COR-L47 (cell line): ENCODE data around the gene RTKN2.

ENCODE experiments used
- DNase-seq: peaks from one replicate; lab custom pipeline; 2025; lab: John Stamatoyannopoulos, UW

RTKN2 gene

GRCh38 chr10:62225362-62225761 is 43.3 kb downstream of the RTKN2 start:
- no peak for DNase-seq

GRCh38 chr10:62224606-62225005 is 44.0 kb downstream of the RTKN2 start:
- no peak for DNase-seq

- no peak for DNase-seq
Measured at GRCh38 chr10:62217683-62218082, 51.0 kb downstream of the RTKN2 start.

- no peak for DNase-seq
Measured at GRCh38 chr10:62214364-62214874, 54.2 kb downstream of the RTKN2 start.

- no peak for DNase-seq
Measured at GRCh38 chr10:62205750-62206399, 62.8 kb downstream of the RTKN2 start.

GRCh38 chr10:62199584-62199983 is 69.1 kb downstream of the RTKN2 start:
- DNase-seq = no peak

- DNase-seq = no peak
Measured at GRCh38 chr10:62196528-62196927, 72.1 kb downstream of the RTKN2 start.

- no peak for DNase-seq
Measured at GRCh38 chr10:62195675-62195926, 73.0 kb downstream of the RTKN2 start.

GRCh38 chr10:62194924-62195674 is 73.5 kb downstream of the RTKN2 start:
- DNase-seq = no peak

- DNase-seq = no peak
Measured at GRCh38 chr10:62193479-62193878, 75.2 kb downstream of the RTKN2 start.

GRCh38 chr10:62189131-62189530 is 79.5 kb downstream of the RTKN2 start:
- DNase-seq = no peak

- no peak for DNase-seq
Measured at GRCh38 chr10:62188021-62188616, 80.5 kb downstream of the RTKN2 start.

- DNase-seq = no peak
Measured at GRCh38 chr10:62186999-62187675, 81.5 kb downstream of the RTKN2 start.

- DNase-seq = no peak
Measured at GRCh38 chr10:62185919-62186692, 82.5 kb downstream of the RTKN2 start.

- DNase-seq = no peak
Measured at GRCh38 chr10:62183857-62184795, 84.5 kb downstream of the RTKN2 start.

GRCh38 chr10:62183442-62183841 is 85.2 kb downstream of the RTKN2 start:
- no peak for DNase-seq

GRCh38 chr10:62182595-62182994 is 86.0 kb downstream of the RTKN2 start:
- no peak for DNase-seq

- DNase-seq = no peak
Measured at GRCh38 chr10:62182171-62182570, 86.5 kb downstream of the RTKN2 start.

- no peak for DNase-seq
Measured at GRCh38 chr10:62180677-62181076, 88.0 kb downstream of the RTKN2 start.

- DNase-seq = no peak
Measured at GRCh38 chr10:62178568-62178967, 90.1 kb downstream of the RTKN2 start.

GRCh38 chr10:62177111-62177510 is 91.5 kb downstream of the RTKN2 start:
- no peak for DNase-seq
